HG02970 (cell line): ENCODE measurements around the gene MON1B.

ENCODE experiments used
- ATAC-seq: cut with Tn5 transposase; IDR thresholded peaks from one replicate; pipeline ENCODE4 v1.9.1; 2021; ENCODE audit warnings: mild to moderate bottlenecking, moderate library complexity, moderate number of reproducible peaks; ENCODE audit not compliant: unreplicated experiment, low FRiP score

The MON1B gene

GRCh38 chr16:77194295-77195231, 3.6 kb downstream of the MON1B start:
- ATAC-seq = no peak

- ATAC-seq = no peak
These were observed 4.4 kb downstream of the MON1B start for GRCh38 chr16:77195411-77195810.

- no peak for ATAC-seq
These were observed 6.8 kb downstream of the MON1B start for GRCh38 chr16:77197747-77198146.

GRCh38 chr16:77199211-77199610, 8.2 kb downstream of the MON1B start, which contains the start of gene SYCE1L:
Gene SYCE1L (plus strand): TSS chr16:77199408. CDS start chr16:77199452, 44 bp downstream.
- no peak for ATAC-seq

- no peak for ATAC-seq
These were observed 15.5 kb downstream of the MON1B start for GRCh38 chr16:77206533-77206932.

GRCh38 chr16:77207030-77207429, 16.0 kb downstream of the MON1B start:
- no peak for ATAC-seq

GRCh38 chr16:77208382-77208781, 17.4 kb downstream of the MON1B start:
- ATAC-seq = no peak

GRCh38 chr16:77211880-77212740, 21.1 kb downstream of the MON1B start:
- ATAC-seq = peak; percentile 68

GRCh38 chr16:77212741-77213541, 22.0 kb downstream of the MON1B start:
- ATAC-seq = peak; percentile 66

- no peak for ATAC-seq
These were observed 22.6 kb downstream of the MON1B start for GRCh38 chr16:77213542-77214106.

GRCh38 chr16:77214411-77215138, 23.6 kb downstream of the MON1B start:
- no peak for ATAC-seq

GRCh38 chr16:77219437-77219836, 28.4 kb downstream of the MON1B start:
- ATAC-seq = no peak

- no peak for ATAC-seq
These were observed 29.4 kb downstream of the MON1B start for GRCh38 chr16:77220427-77220826.

- ATAC-seq = no peak
These were observed 30.5 kb downstream of the MON1B start for GRCh38 chr16:77221482-77221881.

GRCh38 chr16:77223184-77223583, 32.2 kb downstream of the MON1B start:
- ATAC-seq = no peak

- no peak for ATAC-seq
These were observed 34.2 kb downstream of the MON1B start for GRCh38 chr16:77225182-77225581.

- no peak for ATAC-seq
These were observed 36.8 kb downstream of the MON1B start for GRCh38 chr16:77227745-77228144.

GRCh38 chr16:77231047-77231446, 40.1 kb downstream of the MON1B start:
- no peak for ATAC-seq

GRCh38 chr16:77233799-77234519, 43.0 kb downstream of the MON1B start:
- no peak for ATAC-seq
